HG03460 (cell line): ENCODE results near the gene PRSS21.

Experiments used
- ATAC-seq: cut with Tn5 transposase; IDR thresholded peaks from one replicate; pipeline ENCODE4 v1.9.1; 2021; ENCODE audit not compliant: unreplicated experiment

PRSS21 gene

DNA sequence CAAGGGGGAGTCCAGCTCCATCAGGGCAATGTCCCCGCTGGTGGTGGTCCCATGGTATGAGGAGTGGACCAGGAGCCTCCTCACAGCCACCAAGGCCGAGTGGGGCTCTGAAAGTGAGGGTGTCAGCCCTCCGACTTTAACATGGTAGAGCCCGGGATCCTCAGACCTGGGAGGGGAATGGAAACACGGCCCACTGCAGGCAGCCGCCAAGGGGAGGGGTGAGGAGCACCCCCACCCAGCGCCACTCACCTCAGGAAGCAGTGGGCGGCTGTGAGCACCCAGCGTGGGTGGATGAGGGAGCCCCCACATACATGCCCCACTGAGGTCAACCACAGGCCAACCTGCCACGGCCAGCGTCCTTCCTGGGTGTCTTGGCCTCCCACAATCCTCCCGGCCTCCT lies 23.9 kb downstream of the PRSS21 start:
- ATAC-seq = no peak

DNA sequence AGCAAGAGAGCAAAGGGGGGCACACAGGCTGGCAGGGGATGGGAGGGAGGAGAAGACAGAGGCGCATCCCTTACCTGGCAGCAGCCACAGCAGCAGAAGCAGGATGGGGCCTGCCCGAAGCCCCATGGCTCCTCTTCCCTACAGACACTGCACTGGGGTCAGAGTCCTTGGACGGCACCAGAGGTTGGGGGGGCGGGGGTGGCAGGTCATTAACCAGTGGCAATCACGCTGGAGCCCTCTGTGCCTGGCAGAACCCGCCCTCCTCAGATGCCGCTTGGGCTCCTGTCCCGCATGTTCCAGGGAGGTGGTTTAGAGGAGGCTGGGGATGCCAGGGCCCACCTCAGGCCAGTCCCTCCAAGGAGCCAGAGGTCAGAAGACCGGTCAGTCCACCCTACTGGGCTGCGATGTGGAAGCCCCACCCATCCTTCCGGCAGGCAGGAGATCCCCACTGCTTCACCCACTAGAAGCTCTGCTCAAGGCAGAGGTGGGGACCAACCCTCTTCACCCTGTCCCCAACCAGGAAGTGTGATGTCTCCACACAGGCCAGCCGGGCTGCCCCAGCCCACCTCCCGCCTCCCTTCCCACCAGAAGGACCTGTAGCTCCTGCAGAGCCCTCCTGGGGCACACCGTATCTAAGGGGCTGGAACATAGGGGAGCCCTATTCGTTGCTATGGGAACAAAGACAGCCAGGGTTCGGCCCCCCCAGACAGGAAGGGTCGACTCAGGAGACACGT lies 24.7 kb downstream of the PRSS21 start:
- ATAC-seq = no peak

GRCh38 chr16:2842340-2843000 lies 25.4 kb downstream of the PRSS21 start:
- no peak for ATAC-seq

DNA sequence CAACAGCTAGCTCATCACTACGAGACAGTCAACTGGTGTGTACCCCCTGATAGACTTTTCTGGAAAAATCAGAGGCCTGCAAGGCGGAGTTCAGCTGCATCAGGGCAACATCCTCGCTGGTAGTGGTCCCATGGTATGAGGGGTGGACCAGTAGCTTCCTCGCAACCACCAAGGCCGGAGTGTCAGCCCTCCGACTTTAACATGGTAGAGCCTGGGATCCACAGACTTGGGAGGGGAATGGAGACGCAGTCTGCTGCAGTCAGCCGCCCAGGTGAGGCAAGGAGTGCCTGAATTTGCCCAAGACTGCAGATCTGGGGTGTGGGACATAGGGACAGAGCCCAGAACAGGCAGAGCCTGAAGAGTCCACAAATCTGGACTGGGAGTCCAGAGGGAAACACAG lies 26.5 kb downstream of the PRSS21 start:
- no peak for ATAC-seq

DNA sequence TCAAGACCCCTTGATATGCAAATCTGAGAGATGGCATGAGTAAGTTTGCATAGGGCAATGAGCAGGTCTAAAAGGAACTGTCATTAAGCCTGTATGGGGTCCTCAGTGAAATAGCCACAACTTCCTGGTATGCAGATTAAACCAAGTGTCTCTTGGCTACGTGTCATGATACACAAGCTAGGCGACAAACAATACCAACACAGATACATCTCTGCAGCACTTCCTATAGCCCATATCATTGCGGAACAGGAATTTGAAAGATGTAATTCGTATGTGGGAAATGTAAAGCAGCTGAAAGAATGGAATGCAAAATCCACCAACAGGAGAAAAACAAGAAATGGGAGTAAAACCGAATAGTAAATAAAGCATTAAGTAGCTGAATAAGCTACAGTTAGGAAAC lies 28.1 kb downstream of the PRSS21 start:
- no peak for ATAC-seq

GRCh38 chr16:2846511-2847310 lies 29.7 kb downstream of the PRSS21 start:
- ATAC-seq = no peak

DNA sequence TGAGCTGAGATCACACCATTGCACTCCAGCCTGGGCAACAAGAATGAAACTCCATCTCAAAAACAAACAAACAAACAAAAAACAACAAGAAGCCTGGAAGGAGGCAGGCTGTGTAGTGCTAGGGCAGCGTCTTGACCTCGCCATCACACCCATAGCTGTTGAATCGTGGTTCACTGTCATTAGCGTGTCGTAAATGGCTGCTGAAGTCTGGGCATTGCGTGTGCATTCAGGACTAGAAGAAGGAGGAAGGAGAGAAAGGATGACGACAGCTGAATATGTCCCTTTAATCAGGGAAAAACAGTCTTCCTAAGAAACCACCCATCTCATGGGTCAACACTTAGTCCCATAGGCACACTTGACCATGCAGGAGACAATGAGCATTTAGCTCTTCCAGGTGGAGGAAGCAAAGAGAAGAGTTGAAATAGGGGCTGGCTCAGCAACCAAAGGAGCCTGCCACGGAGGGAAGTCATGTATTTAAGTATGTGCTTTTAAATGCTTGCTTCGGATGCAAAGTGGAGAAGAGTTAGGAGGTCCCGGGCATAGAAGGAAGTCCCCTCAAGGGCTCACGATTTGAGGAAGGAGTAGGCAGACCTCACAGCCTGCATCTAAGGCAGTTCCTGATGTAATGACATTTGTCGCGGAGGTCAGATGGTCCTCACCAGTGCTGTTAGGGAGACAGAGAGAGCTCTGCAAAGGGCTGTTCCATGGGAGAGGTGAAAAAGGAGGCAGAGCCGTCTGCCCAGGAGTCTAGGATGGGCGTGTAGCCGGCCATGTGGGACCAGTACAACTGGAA lies 32.1 kb downstream of the PRSS21 start:
- ATAC-seq = no peak

DNA sequence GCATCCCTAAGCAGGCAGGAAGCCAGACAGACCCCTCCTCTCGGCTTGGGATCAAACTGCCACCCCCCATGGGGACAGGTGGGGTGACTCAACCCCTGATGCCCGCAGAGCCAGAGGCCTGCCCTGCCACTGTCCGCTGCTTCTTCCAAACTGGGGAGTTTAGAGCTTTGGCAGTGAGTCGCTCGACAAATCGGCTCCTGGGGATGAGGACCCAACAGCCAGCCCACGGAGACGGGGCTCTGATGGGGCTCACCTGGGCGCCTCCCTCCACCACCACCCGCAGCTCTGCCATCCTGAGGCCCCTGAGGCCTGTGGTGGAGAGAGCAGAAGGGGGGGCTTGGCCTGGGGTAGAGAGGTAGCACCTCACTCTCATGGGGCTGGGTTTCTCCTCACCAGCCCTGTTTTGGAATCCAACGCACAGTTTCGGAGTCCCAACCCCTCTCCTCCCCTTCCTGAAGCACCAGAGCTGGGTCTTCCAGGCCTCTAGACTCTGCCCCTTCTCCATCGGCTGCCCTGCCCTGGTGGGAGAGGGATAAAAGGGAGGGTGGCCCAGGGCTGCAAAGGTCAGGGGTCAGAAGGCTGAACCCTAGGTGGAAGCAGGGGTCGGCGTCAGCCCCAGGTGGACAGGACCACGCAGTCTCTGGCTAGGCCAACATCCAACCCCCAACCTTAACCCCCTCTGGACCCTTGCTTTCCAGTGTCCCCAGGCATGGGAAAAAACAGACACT lies 35.1 kb downstream of the PRSS21 start:
- no peak for ATAC-seq

DNA sequence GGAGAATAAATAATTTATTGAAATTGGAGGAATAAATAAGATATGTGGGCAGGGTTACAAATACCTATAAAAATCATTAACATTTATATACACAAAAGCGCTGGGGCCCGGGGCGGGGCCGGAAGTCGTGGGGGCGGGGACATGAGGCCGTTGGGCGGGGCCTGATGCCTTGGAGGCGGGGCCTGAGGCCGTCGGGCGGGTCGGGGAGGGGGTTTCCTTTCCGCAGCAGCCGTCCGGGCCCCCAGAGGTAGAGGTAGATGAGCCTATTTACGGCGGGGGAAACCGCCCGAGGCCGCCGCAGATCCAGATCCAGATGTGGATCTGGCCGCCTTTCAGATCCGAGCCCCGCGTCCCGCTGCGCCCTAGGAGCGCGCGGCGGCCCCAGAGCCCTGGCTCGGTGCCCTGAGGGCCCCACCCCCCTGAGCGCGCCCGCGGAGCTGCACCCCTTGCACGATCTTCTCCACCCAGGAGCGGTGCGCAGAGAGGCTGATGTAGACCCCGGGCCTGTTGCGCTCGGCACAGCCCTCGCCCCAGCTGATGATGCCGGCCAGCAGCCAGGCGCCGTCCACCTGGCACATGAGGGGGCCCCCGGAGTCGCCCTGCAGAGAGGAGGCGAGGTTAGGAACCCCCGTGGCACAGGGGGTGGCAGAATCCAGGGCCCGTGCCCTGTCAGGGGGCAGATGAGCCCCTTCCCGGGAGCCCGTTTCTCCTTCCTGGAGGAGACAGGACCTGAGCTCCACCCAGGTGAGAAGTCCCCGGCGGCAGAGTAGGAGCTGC lies 35.9 kb downstream of the PRSS21 start:
- no peak for ATAC-seq

GRCh38 chr16:2853531-2854073 lies 36.6 kb downstream of the PRSS21 start:
- ATAC-seq = no peak

DNA sequence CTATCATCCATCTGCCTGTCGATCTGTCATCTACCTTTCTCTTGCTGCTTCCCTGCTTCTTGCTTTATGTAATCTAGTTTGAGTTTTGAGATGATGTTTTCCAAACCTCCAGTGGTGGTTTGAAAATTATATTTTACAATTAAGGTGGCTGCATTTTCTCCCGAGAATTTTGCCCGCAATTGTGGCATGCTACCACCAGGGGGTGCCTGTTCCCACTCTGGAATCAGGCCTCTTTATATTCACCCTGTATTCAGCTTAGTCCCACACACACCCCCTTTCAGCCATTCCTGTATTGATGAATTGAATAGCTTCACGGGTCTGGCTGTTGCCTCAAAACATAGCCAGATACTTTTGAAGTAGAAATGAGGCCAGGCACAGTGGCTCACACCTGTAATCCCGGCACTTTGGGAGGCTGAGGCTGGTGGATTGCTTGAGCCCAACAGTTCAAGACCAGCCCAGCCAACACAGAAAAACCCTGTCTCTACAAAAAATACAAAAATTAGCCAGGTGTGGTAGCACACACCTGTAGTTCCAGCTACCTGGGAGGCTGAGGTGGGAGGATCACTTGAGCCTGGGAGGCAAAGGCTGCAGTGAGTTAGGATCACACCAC lies 37.8 kb downstream of the PRSS21 start:
- ATAC-seq = no peak

- ATAC-seq = no peak
These were observed 38.5 kb downstream of the PRSS21 start for GRCh38 chr16:2855536-2855935.

- ATAC-seq = no peak
These were observed 39.1 kb downstream of the PRSS21 start for GRCh38 chr16:2856061-2856670.

GRCh38 chr16:2856686-2857450 lies 39.8 kb downstream of the PRSS21 start:
- no peak for ATAC-seq

DNA sequence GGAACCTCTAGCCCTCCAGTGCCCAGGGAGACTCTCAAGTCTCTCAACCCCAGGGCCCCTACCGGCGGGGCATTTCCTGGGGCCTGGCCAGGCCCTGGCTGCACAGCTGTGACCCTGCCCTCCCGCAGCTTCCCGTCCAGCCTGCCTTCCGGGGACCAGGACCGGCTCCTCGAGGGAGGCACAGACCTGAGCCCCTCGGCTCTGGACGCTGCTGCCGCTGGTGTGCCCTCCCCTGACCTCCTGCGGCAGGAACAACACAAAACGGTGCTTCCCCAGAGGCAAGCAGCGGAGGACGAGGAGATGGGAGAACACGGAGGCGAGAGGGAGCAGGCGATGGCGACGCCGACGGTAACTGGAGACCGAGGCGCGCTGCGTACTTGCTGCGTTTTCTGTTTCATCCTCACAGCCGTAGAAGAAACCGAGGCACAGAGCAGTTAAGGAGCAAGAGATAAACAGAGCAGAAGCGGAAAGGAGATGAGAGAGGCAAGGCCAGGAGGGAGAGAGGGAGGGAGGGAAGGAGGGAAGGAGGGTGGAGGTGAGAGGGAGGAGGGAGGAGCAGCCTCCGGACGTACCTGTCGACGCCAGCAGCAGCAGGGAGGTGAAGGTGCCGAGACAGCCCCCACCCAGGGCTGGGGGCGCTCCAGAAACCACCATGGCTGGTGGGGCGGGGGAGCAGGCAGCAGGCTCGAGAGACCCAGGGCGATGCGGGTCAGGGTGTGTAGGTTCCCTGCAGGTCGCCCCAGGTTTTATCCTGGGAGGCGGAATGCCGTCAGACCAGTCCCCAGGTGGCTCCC lies 40.6 kb downstream of the PRSS21 start, which contains the start of gene PRSS22:
PRSS22 (minus strand) TSS at position 720 of the 794 bp plus-strand sequence; CDS start at position 654, 66 bp downstream.
- ATAC-seq = no peak

GRCh38 chr16:2858245-2859025 lies 41.4 kb downstream of the PRSS21 start:
- no peak for ATAC-seq
